SH-SY5Y (cell line): ENCODE measurements around the gene CGB3.

ENCODE experiments used
- GATA2 ChIP-seq: IDR thresholded peaks from 2 replicates; pipeline ENCODE4 v1.6.1; 2011; ENCODE audit warnings: mild to moderate bottlenecking, low read depth, low read length
- GATA3 ChIP-seq: IDR thresholded peaks from 2 replicates; pipeline ENCODE4 v1.6.1; 2011; ENCODE audit warnings: low read depth, mild to moderate bottlenecking, low read length, moderate library complexity

- TF ChIP-seq GATA3, result no peak
- no peak for TF ChIP-seq GATA2
These were observed 41.9 kb downstream of the CGB3 start for GRCh38 chr19:48982280-48982679.
